Colonic mucosa (tissue), 4 donors: ENCODE results near the gene AGAP1. TPM values are rescaled to one million over a fixed set of nuclear protein-coding genes. Genes with fewer than 3 reads are reported as not detected.

Source experiments
- DNase-seq: peaks from one replicate; pipeline ENCODE4 v3.0.0-alpha.2; 2020
- H3K27ac ChIP-seq: fragments of 200-600 bp; one replicate; pipeline ENCODE4 v1.8.0; 2021
- H3K27me3 ChIP-seq: fragments of 200-600 bp; one replicate; pipeline ENCODE4 v1.8.0; 2021
- H3K36me3 ChIP-seq: fragments of 200-600 bp; one replicate; pipeline ENCODE4 v1.8.0; 2021
- H3K4me1 ChIP-seq: fragments of 200-600 bp; one replicate; pipeline ENCODE4 v1.8.0; 2021; ENCODE audit warnings: mild to moderate bottlenecking
- H3K4me3 ChIP-seq: fragments of 200-600 bp; one replicate; pipeline ENCODE4 v1.8.0; 2021
- H3K9ac ChIP-seq, 2 donors: one replicate each; pipeline ENCODE4 v1.7.0; 2013; ENCODE audit warnings: control low read depth in 2 of 2, low read depth in 2 of 2, low read length in 2 of 2
- H3K9me3 ChIP-seq: fragments of 200-600 bp; one replicate; pipeline ENCODE4 v1.8.0; 2021
- CTCF ChIP-seq: fragments of 200-600 bp; IDR thresholded peaks from one replicate; pipeline ENCODE4 v1.8.0; 2022; ENCODE audit warnings: antibody characterized with exemption, mild to moderate bottlenecking
- intact Hi-C: fragments of 100-400 bp; cut with DNase I; formaldehyde crosslinking; loops from one replicate; pipeline ENCODE4 v1.14.1; 2022
- total RNA-seq, 2 donors: library from RNA; stranded (reverse); fragmentation: NEBNext Ultra II Directional in 1 of 2; extraction: Animal tissue kit (Norgen Biotek cat#: 25700) in 1 of 2; gene quantifications; one replicate each; pipeline ENCODE4 v1.2.1, GENCODE V29; 2021
- donor health status: healthy.
- donor health status: DM: no; HTN: no; CAD: no.
- donor health status: DM: no; HTN: no; CAD: no.

The AGAP1 gene
- total RNA-seq, 2 donors from 2014 or later, result 62.1 to 62.9 TPM

GRCh38 chr2:235692671-235693171 lies 198.9 kb downstream of the AGAP1 start:
- H3K27me3 ChIP-seq, result no peaks in the 10 kb centered on the region
- H3K4me3 ChIP-seq, result no peak overlapping the region
- H3K9ac ChIP-seq, result no peak overlapping the region
- H3K27ac ChIP-seq, result no peak overlapping the region
- H3K36me3 ChIP-seq, result no peaks in the 10 kb centered on the region
- TF ChIP-seq CTCF, result no peak
- no peaks in the 10 kb centered on the region for H3K9me3 ChIP-seq
- H3K4me1 ChIP-seq, result peaks cover 13% of the 10 kb centered on the region
- DNase-seq, result no peak
- intact Hi-C loops, result no loop called here

- no peak overlapping the region for H3K27ac ChIP-seq
- no peak overlapping the region for H3K9ac ChIP-seq
- peaks cover 9% of the 10 kb centered on the region for H3K4me1 ChIP-seq
- H3K27me3 ChIP-seq, result no peaks in the 10 kb centered on the region
- no peak for TF ChIP-seq CTCF
- no peaks in the 10 kb centered on the region for H3K9me3 ChIP-seq
- intact Hi-C loops, result no loop called here
- H3K4me3 ChIP-seq, result no peak overlapping the region
- no peaks in the 10 kb centered on the region for H3K36me3 ChIP-seq
- no peak for DNase-seq
Observed at GRCh38 chr2:235693279-235693678, 199.4 kb downstream of the AGAP1 start.

GRCh38 chr2:235694721-235695601 lies 201.1 kb downstream of the AGAP1 start:
- H3K4me1 ChIP-seq, result no peaks in the 10 kb centered on the region
- no peaks in the 10 kb centered on the region for H3K27me3 ChIP-seq
- intact Hi-C loops, result no loop called here
- H3K4me3 ChIP-seq, result no peak overlapping the region
- no peak for TF ChIP-seq CTCF
- no peaks in the 10 kb centered on the region for H3K36me3 ChIP-seq
- no peak for DNase-seq
- H3K9me3 ChIP-seq, result no peaks in the 10 kb centered on the region
- H3K27ac ChIP-seq, result no peak overlapping the region
- H3K9ac ChIP-seq, result no peak overlapping the region

GRCh38 chr2:235695602-235695895 lies 201.7 kb downstream of the AGAP1 start:
- no peak overlapping the region for H3K4me3 ChIP-seq
- no peaks in the 10 kb centered on the region for H3K27me3 ChIP-seq
- H3K36me3 ChIP-seq, result no peaks in the 10 kb centered on the region
- DNase-seq, result no peak
- no peak overlapping the region for H3K9ac ChIP-seq
- no peaks in the 10 kb centered on the region for H3K9me3 ChIP-seq
- intact Hi-C loops, result no loop called here
- no peaks in the 10 kb centered on the region for H3K4me1 ChIP-seq
- no peak for TF ChIP-seq CTCF
- H3K27ac ChIP-seq, result no peak overlapping the region

- Histone ChIP-seq H3K9ac (no peak overlapping the region), H3K4me3 (no peak overlapping the region), H3K4me1 (no peaks in the 10 kb centered on the region), H3K36me3 (no peaks in the 10 kb centered on the region), H3K9me3 (no peaks in the 10 kb centered on the region), H3K27ac (no peak overlapping the region), H3K27me3 (no peaks in the 10 kb centered on the region)
- no peak for TF ChIP-seq CTCF
- intact Hi-C loops, result no loop called here
- no peak for DNase-seq
Observed at GRCh38 chr2:235697041-235697440, 203.2 kb downstream of the AGAP1 start.
